Measurements from ENCODE around the gene RGL3. TPM values are rescaled to one million over a fixed set of nuclear protein-coding genes. Genes with fewer than 3 reads are reported as not detected.
A peak's percentile ranks its signal among the peaks of the same experiment; 100 is the strongest.
"Not testable (repeated sequence)": the region's sequence is repeated elsewhere in the genome, so short reads cannot be mapped to it uniquely, and the experiment has no call there.

RGL3 gene
- total RNA-seq, 1 donor from 2014 or later = 1.8 TPM

GRCh38 chr19:11361771-11362731 is 57.1 kb downstream of the RGL3 start:
- no peak for DNase-seq

- no peak for DNase-seq
Measured at GRCh38 chr19:11361037-11361770, 57.9 kb downstream of the RGL3 start.

- DNase-seq = no peak
Measured at GRCh38 chr19:11359421-11359820, 59.7 kb downstream of the RGL3 start.

GRCh38 chr19:11356676-11357550 is 62.2 kb downstream of the RGL3 start:
- no peak for DNase-seq

- DNase-seq = no peak
Measured at GRCh38 chr19:11356074-11356397, 63.1 kb downstream of the RGL3 start.

GRCh38 chr19:11355160-11356073 is 63.7 kb downstream of the RGL3 start, which contains the start of gene PLPPR2:
Gene PLPPR2 (plus strand): TSS chr19:11355432. CDS start chr19:11357674, 2,242 bp downstream.
- DNase-seq = peak; percentile 40

- not testable (repeated sequence) for DNase-seq
Measured at GRCh38 chr19:11354102-11354501, 65.0 kb downstream of the RGL3 start.

GRCh38 chr19:11349171-11349570 is 69.9 kb downstream of the RGL3 start:
- no peak for DNase-seq

- no peak for DNase-seq
Measured at GRCh38 chr19:11347546-11348039, 71.5 kb downstream of the RGL3 start.

GRCh38 chr19:11346104-11346940 is 72.8 kb downstream of the RGL3 start, which contains the start of the genes CCDC159 and TMEM205:
Gene CCDC159 (plus strand): TSS chr19:11346519. CDS start chr19:11346607, 88 bp downstream.
Gene TMEM205 (minus strand): TSS chr19:11346268. CDS start chr19:11345619, 649 bp downstream.
- DNase-seq = peak; percentile 97

GRCh38 chr19:11345122-11345803 is 73.9 kb downstream of the RGL3 start:
- no peak for DNase-seq

Small RNAs within 50 kb of the gene (small RNA-seq; reads per million reads assigned to genes)
- not detected for gene RF00019 (ENCODE audit: low replicate concordance)

Other genes starting within 250 kb of the RGL3 start
- 62.5 TPM for gene KANK2, start 221.8 kb downstream of the RGL3 start, total RNA-seq
- 55.3 TPM for gene ANGPTL8, start 179.7 kb downstream of the RGL3 start, total RNA-seq
- gene DOCK6, start 156.8 kb downstream of the RGL3 start, total RNA-seq = 35.0 TPM
- not detected for gene TSPAN16, start 123.2 kb downstream of the RGL3 start, total RNA-seq
- gene RAB3D, start 79.7 kb downstream of the RGL3 start, total RNA-seq = 29.7 TPM
- 35.3 TPM for gene TMEM205, start 73.0 kb downstream of the RGL3 start, total RNA-seq
- gene CCDC159, start 72.8 kb downstream of the RGL3 start, total RNA-seq = 12.4 TPM
- 5.7 TPM for gene PLPPR2, start 63.9 kb downstream of the RGL3 start, total RNA-seq
- gene SWSAP1, start 44.6 kb downstream of the RGL3 start, total RNA-seq = 0.30 TPM
- gene EPOR, start 35.0 kb downstream of the RGL3 start, total RNA-seq = 3.6 TPM
- gene ODAD3, start 15.8 kb upstream of the RGL3 start, total RNA-seq = 0.20 TPM
- gene PRKCSH, start 16.3 kb upstream of the RGL3 start, total RNA-seq = 62.4 TPM
- 0.20 TPM for gene ELAVL3, start 61.7 kb upstream of the RGL3 start, total RNA-seq
- 3.5 TPM for gene ZNF653, start 86.5 kb upstream of the RGL3 start, total RNA-seq
- gene ECSIT, start 109.8 kb upstream of the RGL3 start, total RNA-seq = 24.4 TPM
- 10.8 TPM for gene CNN1, start 119.5 kb upstream of the RGL3 start, total RNA-seq
- gene ELOF1, start 139.9 kb upstream of the RGL3 start, total RNA-seq = 13.1 TPM
- 8.6 TPM for gene ACP5, start 158.3 kb upstream of the RGL3 start, total RNA-seq
- 29.2 TPM for gene ZNF627, start 178.2 kb upstream of the RGL3 start, total RNA-seq

Data from skin of body (tissue), 3 donors.